ENCODE measurements around the gene SHANK3. TPM values are rescaled to one million over a fixed set of nuclear protein-coding genes. Genes with fewer than 3 reads are reported as not detected.

The SHANK3 gene
- polyA plus RNA-seq, 1 of the 3 experiments (the other 2 are of a cell fraction): 1.5 TPM

DNA sequence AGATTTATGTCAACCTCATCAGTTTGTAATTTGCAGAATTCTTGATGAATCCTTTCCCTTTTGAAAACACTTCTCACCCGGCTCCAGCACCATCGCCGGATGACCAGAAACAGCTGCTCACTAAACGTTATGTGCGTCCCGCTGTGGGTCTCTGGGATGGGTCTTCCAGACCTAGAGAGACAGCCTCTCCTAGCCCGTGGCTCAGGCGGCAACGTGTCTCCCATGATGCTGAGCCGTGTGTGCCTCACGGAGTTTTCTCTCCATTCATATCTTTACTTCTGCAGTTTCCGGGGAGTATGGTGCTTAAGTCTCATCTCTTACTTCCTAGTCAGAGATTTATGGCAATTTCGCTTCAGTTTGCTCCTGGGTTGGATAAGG, 40.4 kb downstream of the SHANK3 start:
- H3K9me3 ChIP-seq: no peaks in the 10 kb centered on the region
- H3K36me3 ChIP-seq (replicated peaks in 1 of 2; ENCODE audit: control insufficient read depth in 1 of 2, insufficient read depth in 2 of 2, low read length in 1 of 2): no peaks in the 10 kb centered on the region
- CTCF ChIA-PET: interaction anchor here (1.1 kb wide), 1 partner anchor 92 kb away, joined by 3 read pairs; no protein-coding TSS in a partner anchor

More for the DNA sequence above, 40.4 kb downstream of the SHANK3 start:
- DNase-seq: no peak
- Histone ChIP-seq H3K27ac (ENCODE audit: low read depth in 2 of 2, low read length in 1 of 2) (no peak overlapping the region), H3K9me2 (no peaks in the 10 kb centered on the region), H3K79me2 (ENCODE audit: insufficient read depth) (no peaks in the 10 kb centered on the region), H3K9ac (no peak overlapping the region), H3K4me3 (ENCODE audit: low read depth in 2 of 2, low read length in 1 of 2) (no peak overlapping the region), H4K20me1 (ENCODE audit: insufficient read depth) (no peaks in the 10 kb centered on the region), H3K4me2 (no peak overlapping the region), H3K27me3 (ENCODE audit: insufficient read depth) (no peaks in the 10 kb centered on the region), H2AFZ (ENCODE audit: low read depth) (no peak overlapping the region), H3K4me1 (ENCODE audit: control insufficient read depth in 1 of 2, insufficient read depth in 2 of 2, low read depth in 1 of 2, low read length in 1 of 2) (no peaks in the 10 kb centered on the region), H3F3A (replicated peaks; ENCODE audit: insufficient read depth) (no peaks in the 10 kb centered on the region)
- WGBS (ENCODE audit: low lambda C conversion rate): 72% methylated on average over 13 of the region's 13 CpGs
- POLR2A ChIA-PET: no interaction called here
- no peak for TF ChIP-seq RXRA (IDR thresholded peaks at IDR 0.05; ENCODE audit: borderline replicate concordance, low read depth)
- no peak for TF ChIP-seq SIN3A (IDR thresholded peaks at IDR 0.05; ENCODE audit: borderline replicate concordance, low read depth, low read length)
- no peak for TF ChIP-seq TAF1 (IDR thresholded peaks at IDR 0.05; ENCODE audit: borderline replicate concordance, low read depth, low read length)
- TF ChIP-seq, protein P1, sequence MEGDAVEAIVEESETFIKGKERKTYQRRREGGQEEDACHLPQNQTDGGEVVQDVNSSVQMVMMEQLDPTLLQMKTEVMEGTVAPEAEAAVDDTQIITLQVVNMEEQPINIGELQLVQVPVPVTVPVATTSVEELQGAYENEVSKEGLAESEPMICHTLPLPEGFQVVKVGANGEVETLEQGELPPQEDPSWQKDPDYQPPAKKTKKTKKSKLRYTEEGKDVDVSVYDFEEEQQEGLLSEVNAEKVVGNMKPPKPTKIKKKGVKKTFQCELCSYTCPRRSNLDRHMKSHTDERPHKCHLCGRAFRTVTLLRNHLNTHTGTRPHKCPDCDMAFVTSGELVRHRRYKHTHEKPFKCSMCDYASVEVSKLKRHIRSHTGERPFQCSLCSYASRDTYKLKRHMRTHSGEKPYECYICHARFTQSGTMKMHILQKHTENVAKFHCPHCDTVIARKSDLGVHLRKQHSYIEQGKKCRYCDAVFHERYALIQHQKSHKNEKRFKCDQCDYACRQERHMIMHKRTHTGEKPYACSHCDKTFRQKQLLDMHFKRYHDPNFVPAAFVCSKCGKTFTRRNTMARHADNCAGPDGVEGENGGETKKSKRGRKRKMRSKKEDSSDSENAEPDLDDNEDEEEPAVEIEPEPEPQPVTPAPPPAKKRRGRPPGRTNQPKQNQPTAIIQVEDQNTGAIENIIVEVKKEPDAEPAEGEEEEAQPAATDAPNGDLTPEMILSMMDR (IDR thresholded peaks at IDR 0.05): no peak
- TF ChIP-seq POLR2AphosphoS5 (IDR thresholded peaks at IDR 0.05; ENCODE audit: low read depth, low read length): no peak
- no peak for TF ChIP-seq RFX5 (IDR thresholded peaks at IDR 0.05; ENCODE audit: low read length)
- TF ChIP-seq CHD2 (IDR thresholded peaks at IDR 0.05; ENCODE audit: low read length, partially characterized antibody): no peak
- TF ChIP-seq, protein P2, sequence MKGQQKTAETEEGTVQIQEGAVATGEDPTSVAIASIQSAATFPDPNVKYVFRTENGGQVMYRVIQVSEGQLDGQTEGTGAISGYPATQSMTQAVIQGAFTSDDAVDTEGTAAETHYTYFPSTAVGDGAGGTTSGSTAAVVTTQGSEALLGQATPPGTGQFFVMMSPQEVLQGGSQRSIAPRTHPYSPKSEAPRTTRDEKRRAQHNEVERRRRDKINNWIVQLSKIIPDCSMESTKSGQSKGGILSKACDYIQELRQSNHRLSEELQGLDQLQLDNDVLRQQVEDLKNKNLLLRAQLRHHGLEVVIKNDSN (IDR thresholded peaks at IDR 0.05; ENCODE audit: borderline replicate concordance, low read depth): no peak
- TF ChIP-seq, protein P3, sequence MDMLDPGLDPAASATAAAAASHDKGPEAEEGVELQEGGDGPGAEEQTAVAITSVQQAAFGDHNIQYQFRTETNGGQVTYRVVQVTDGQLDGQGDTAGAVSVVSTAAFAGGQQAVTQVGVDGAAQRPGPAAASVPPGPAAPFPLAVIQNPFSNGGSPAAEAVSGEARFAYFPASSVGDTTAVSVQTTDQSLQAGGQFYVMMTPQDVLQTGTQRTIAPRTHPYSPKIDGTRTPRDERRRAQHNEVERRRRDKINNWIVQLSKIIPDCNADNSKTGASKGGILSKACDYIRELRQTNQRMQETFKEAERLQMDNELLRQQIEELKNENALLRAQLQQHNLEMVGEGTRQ (IDR thresholded peaks at IDR 0.05; ENCODE audit: borderline replicate concordance, low read depth, low read length): no peak
- TF ChIP-seq MEF2A (IDR thresholded peaks at IDR 0.05; ENCODE audit: borderline replicate concordance, low read depth): no peak
- no peak for TF ChIP-seq YY1 (IDR thresholded peaks at IDR 0.05; ENCODE audit: low read depth)
- TF ChIP-seq, protein P4, sequence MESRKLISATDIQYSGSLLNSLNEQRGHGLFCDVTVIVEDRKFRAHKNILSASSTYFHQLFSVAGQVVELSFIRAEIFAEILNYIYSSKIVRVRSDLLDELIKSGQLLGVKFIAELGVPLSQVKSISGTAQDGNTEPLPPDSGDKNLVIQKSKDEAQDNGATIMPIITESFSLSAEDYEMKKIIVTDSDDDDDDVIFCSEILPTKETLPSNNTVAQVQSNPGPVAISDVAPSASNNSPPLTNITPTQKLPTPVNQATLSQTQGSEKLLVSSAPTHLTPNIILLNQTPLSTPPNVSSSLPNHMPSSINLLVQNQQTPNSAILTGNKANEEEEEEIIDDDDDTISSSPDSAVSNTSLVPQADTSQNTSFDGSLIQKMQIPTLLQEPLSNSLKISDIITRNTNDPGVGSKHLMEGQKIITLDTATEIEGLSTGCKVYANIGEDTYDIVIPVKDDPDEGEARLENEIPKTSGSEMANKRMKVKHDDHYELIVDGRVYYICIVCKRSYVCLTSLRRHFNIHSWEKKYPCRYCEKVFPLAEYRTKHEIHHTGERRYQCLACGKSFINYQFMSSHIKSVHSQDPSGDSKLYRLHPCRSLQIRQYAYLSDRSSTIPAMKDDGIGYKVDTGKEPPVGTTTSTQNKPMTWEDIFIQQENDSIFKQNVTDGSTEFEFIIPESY (IDR thresholded peaks at IDR 0.05; ENCODE audit: borderline replicate concordance, low read depth): no peak
- TF ChIP-seq NRF1 (IDR thresholded peaks at IDR 0.05; ENCODE audit: low read depth, low read length): no peak
- no peak for TF ChIP-seq RCOR1 (IDR thresholded peaks at IDR 0.05; ENCODE audit: low read length)
- no peak for TF ChIP-seq EP300 (IDR thresholded peaks at IDR 0.05; ENCODE audit: borderline replicate concordance in 1 of 2, low read depth in 1 of 2, low read length in 1 of 2)
